HG03521 (cell line): ENCODE measurements around the gene ABCG4.
"Not testable (repeated sequence)": the region's sequence is repeated elsewhere in the genome, so short reads cannot be mapped to it uniquely, and the experiment has no call there.

Source experiments
- ATAC-seq: cut with Tn5 transposase; IDR thresholded peaks from one replicate; pipeline ENCODE4 v1.9.1; 2021; ENCODE audit warnings: mild to moderate bottlenecking, moderate library complexity; ENCODE audit not compliant: unreplicated experiment

Gene ABCG4

DNA sequence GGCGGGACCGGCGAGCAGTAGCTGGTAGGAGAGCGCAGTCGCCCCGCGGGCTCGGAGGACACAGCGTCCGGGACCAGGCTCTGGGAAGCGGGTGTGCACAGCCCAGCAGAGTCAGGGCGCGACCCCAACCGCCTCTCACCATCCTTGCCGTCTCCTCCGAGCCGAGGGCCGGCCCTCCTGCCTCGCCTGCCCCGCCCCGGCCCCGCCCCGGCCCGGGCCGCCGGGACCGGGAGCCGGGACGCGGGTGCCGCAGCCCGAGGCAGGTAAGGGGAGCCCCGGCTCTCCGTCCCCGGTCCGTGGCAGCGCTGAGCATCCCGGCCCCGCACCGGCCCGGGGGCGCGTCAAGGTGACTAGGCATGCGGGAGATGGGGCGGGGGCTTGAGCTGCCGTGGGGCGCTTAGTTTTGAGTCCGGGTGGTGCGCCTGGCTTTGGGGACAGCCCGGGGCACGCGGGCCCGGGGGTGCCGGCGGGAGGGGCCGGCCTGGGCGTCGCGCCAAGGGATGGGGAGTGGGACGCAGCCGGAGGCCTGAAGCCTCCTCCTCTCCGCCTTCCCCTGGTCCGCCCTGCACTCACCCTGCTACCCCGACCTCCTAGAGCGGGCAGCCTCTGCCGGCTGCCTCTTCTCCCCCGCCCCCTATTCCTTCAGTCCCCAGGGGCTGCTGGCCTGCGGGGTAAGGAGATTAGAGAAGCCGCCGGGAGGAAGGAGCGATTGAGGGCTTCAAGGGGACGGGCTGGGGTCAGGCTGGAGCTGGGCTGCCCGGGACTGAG lies at the start of gene ABCG4:
TSS of gene ABCG4 (plus strand) at position 35 of the 768 bp plus-strand sequence. CDS start 914 bp downstream, outside the sequence.
- ATAC-seq, result no peak

DNA sequence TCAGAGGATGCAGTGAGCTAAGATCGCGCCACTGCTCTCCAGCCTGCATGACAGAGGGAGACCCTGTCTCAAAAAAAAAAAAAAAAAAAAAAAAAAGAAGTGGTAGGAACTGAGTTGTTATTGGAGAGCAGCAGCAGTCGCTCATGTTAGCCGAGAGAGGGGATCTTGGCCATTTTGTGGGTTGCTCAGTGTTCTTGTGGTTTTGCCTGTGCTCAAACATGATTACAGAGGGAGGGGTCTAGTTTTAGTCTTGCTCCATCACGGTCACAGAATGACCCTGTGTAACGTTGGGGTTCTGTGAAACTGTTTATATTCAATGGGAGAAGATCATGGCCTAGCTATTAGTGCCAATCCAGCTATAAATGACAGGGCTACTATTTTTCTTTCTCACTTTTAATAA lies 49.1 kb upstream of the ABCG4 start:
- no peak for ATAC-seq

DNA sequence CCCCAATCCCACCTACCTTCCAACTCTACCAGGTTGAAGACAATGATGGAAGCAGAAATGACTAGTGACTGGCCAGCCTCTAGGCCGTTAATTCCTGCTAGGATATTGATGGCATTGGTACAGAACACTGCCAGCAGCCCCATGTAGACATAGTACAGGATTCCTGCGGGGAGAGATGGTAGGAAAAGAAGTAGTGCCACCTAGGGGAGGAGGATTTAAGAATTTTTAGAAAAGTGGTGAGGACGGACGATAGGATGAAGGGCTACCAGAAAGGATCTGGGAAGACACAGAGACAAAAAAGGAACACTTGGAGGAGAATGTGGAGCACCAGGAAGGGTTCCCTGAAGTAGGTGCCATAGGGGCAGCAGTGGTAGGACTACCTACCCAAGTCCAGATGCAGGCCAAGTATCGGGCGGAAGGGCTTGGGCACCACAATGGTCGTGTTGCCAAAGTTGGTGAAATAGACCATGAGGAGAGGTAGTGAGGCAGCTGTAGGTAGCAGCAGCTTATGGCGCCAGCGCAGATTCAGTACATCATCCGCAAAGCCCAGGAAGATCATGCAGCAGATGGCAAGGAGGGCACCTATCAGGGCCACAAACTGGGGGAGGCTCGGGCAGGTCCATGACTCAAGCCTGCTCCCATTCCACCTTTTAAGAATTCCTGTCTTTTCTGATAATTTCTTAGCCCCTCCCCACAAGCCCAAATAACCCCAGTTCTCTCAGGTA lies 48.4 kb upstream of the ABCG4 start:
- ATAC-seq, result no peak

DNA sequence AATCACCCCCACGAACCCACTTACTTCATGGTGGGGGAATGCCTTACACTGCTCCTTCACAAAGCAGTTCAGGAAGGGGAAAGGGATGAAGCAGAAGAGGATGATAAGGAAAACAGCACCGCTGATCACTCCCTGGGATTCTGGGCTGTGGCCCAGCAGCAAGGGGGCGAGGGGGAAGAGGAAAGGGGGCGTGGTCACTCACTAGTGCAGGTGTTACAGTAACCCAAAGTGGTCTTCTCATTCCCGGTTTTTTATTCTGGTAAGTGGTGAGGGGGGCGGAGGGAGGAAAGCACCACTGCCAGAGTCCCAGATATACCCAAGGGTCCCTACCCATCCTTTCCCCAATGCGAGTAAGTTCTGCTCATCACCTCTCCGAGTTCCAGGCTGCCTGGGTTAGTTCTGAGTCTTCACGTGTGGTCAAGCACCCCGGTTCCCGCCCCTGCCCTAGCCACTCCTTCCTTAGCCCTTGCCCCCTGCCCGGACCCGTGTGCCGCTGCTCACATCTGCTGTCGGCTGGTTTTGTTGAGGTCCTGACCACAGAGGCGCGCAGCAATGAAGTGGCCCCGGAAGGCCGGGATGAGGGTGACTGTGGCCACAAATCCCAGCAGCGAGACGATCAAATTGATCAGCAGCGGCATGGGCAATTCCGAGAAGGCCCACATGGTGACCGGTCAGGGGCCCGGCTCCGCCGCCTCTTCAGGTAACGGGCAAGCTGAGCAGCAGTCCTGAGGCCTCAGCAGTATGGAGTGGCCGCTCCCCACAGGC lies 47.7 kb upstream of the ABCG4 start:
- peak; percentile 22 for ATAC-seq

DNA sequence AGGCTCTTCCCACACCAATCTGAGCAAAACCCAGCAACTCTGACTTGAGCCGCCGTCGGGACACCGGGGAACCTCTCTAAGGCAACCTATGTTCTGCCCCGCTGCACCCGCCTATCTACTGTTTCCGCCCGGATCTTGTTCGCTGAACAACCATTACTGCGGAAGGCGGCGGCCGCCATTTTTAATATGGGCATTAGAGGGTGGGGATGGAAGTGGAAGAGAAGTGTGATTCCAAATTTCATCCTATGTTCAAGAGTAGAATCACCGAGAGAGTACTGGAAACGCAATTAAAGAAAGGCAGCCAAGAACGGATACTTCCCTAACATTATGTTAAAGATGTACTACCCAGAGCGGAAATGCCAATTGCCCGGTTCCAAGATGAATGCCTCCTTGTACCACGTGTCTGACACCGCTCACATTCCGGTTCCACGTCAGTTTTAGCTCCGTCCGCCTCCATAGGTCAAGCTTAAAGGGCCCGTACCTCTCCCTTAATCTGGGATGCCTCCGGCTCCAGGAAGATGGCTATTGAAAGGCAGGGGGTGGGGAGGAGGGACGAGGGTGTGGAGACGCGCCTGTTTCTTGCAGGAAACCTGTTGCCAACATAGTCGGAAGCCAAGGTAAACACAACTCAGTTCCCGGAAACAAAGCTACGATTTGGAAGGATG lies 47.0 kb upstream of the ABCG4 start, which contains the start of gene DPAGT1:
TSS of gene DPAGT1 (minus strand) at position 95 of the 665 bp plus-strand sequence. CDS start 198 bp downstream, outside the sequence.
- ATAC-seq, result peak; percentile 72

DNA sequence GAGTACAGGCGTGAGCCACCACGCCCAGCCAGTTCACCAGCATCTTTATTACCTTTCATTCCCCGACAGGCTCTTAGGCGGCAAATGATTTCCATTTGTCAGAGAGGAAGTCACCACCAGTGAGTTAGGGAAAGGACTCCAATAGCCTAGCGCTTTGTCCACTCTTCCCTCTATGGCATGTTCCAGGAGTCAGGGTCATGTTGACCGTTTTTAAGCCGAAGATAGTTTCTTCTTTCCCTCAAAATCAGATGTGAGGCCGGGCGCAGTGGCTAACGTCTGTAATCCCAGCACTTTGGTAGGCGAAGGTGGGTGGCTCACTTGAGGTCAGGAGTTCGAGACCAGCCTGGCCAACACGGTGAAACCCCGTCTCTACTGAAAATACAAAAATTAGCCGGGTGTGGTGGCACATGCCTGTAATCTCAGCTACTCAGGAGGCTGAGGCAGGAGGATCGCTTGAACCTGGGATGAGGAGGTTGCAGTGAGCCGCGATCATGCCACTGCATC lies 45.6 kb upstream of the ABCG4 start:
- not testable (repeated sequence) for ATAC-seq

DNA sequence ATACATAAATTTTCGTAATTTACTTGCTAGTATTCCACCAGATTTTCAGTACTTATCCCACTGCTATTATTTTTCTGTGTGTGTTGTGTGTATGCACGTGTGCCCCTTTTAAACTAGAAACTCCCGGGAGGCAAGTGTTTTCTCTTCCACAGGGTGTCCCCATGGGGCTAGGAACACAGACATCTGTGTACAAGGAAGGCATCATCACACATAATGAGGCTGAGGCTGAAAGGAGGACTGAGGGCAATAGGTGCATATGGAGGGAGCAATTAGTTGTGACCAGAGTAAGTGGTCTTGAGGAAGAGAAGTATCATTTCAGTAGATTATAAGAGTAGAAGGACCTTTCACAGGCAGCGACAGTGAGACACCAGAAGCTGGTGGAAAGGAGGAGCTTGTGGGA lies 45.1 kb upstream of the ABCG4 start:
- no peak for ATAC-seq

DNA sequence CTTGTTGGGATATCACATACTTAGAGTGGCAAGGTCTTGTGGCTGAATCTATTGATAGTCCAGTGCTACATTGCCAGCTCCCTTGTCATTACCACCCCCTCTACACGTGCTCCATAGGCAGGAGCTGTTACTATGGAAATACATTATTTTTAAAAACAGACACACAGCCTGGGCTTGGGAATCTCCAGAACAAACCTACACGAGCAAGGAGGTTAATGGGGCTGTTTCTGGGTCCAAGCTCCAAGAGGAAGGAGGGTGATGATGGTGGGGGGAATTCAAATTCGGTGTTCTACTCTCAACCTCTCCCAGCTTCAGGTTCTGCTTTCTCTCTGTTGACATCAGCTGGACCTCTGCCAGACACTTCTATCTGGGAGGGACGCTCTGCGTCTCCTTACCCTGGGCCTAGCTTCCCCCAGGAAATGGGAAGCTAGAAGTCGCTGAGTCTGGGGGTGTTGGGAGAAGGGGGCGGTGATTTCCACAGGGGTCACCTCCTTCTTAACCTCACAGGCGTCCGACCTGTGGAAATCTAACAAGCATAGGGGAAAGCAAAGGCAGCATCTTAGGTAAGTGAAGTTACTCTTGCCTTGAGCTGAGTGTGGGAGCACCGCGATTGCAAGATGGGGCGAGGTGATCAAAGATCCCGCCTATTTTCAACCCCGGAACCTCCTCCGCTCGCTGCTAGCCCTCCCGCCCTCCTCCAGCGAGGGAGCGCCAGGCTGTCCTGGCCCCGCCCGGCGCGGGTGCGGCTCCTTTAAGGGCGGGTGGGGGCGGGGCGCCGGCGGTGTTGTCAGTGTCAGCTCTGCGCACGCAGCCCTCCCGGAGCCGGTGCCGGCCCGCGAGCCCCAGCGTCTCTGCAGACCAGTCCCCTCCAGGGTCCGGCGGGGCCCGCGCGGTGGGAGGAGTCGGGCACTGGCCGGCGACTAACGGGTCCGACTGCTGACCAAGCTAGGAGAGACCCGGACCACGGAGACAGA lies 42.0 kb upstream of the ABCG4 start, which contains the start of gene C2CD2L:
TSS of gene C2CD2L (plus strand) at position 781 of the 974 bp plus-strand sequence. CDS start 398 bp downstream, outside the sequence.
- peak; percentile 74 for ATAC-seq

DNA sequence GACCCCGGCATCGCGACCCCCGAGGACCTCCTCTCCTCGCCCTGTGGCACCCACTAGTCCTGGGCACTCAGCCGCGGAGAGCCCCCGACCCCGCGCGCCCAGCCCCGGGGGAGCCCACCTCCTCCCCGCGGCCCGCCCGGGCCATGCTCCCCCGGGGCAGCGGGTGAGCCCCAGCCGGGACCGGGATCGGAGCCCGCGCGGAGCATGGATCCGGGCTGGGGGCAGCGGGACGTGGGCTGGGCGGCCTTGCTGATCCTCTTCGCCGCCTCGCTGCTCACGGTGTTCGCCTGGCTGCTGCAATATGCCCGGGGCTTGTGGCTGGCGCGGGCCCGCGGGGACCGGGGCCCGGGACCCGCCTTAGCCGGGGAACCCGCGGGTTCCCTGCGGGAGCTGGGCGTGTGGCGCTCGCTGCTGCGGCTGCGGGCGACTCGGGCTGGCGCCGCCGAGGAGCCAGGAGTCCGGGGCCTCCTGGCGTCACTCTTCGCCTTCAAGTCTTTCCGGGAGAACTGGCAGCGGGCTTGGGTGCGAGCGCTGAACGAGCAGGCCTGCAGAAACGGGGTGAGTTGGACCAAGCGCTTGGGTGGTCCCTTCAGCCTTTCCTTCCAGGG lies 41.2 kb upstream of the ABCG4 start:
- ATAC-seq, result peak; percentile 26

DNA sequence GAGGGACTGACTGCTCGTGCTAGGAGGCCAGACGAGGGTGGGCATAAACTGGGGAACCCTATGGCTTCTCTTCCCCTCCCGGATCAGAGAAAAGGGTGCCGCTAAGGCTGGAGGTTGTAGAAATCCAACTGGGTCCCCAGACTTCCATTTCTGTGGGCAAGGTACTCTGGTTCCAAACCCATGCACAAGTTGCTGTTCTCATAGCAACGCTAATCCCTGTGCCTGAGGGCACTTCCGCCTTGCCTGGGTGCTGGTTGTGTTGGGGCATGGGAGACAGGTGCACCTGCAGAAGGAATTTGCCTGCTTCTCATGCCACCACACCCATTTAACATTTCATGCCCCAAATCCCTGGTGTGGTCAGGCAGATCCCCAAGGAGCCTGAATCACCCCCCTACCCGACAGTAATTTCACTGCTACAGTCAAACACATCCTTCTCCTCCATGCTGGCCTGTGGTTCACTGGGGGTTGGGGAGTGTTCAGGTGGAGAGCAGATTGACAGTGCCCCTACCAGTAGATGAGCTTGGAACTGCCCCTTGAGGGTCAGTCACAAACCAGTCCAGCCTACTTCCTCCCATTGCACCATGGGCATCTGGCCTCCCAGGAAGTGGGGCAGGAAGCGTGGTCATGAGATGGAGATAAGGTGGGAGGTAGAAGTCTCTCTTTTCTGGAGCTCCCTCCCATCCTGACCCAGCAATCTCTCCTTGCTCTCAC lies 40.6 kb upstream of the ABCG4 start:
- no peak for ATAC-seq

DNA sequence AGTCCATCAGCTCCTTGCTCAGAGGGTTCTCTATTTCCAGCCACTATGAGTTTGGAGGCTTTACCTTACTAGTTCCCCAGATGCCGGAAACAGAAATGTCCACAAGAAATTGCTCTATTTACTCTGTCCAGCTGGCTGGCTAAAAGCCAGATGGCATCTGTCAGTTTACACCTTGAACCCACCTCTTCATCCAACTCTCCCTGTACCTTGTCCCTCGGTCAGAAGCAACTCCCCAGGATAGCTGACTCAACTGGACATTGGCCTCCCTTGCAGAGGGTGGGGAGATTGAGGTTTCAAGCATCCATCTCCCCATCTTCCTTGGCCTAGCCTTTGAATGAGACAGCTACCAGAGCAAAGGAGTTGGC lies 40.0 kb upstream of the ABCG4 start:
- ATAC-seq, result no peak

DNA sequence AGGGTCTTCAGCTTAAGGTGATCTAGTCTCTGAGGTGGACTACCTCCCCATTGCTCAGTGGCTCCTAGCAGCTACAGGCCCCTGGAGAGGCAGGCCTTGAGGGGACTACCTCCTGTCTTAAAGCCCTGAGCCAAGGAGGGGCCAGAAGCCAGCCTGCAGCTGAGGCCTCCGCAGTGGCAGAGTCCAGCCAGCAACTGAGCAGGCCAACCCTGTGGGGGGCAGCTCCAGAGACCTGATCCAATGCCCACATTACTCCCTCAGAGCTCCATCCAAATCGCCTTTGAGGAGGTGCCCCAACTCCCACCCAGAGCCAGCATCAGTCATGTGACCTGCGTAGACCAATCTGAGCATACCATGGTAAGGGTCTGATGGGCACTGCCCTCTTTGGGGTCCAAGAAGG lies 39.0 kb upstream of the ABCG4 start:
- ATAC-seq, result no peak

DNA sequence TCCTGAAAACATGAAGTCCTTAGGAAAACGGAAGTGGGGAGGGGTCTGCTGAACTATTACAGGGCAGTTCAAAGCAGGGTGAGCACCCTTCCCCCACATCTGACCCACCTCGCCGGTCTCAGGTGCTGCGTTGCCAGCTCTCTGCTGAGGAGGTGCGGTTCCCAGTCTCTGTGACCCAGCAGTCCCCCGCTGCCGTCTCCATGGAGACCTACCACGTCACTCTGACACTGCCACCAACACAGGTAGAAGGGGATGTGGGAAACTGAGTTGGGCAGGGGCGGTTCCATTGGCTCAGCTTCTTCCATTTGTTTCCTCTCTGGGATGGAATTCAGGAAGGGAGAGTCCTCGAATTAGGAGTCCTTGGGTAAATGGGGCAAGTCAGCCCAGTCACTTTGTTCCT lies 38.4 kb upstream of the ABCG4 start:
- ATAC-seq, result no peak

DNA sequence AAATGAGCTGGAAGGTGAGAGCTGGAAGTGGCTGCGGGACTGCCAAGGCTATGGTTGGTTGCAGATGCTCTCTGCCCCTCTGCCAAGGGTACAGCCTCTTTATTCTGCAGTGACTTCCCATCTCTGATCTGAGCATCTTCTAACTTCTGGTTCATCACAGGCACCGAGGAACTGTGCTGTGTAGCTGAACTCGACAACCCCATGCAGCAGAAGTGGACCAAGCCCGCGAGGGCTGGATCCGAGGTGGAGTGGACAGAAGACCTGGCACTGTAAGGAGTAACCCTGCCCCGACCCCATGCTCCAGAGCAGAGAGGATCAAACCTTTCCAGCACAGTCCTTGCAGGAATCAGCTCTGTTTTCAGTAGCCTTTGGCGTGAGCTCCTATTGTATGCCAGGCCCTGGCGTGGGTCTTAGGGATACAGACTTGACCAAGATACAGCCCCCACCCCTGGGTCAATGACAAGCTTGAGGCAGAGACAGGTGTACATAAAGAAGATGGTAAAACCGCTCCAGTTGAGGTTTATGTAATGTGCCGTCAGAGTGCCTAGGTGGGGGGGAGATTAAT lies 37.4 kb upstream of the ABCG4 start:
- no peak for ATAC-seq

DNA sequence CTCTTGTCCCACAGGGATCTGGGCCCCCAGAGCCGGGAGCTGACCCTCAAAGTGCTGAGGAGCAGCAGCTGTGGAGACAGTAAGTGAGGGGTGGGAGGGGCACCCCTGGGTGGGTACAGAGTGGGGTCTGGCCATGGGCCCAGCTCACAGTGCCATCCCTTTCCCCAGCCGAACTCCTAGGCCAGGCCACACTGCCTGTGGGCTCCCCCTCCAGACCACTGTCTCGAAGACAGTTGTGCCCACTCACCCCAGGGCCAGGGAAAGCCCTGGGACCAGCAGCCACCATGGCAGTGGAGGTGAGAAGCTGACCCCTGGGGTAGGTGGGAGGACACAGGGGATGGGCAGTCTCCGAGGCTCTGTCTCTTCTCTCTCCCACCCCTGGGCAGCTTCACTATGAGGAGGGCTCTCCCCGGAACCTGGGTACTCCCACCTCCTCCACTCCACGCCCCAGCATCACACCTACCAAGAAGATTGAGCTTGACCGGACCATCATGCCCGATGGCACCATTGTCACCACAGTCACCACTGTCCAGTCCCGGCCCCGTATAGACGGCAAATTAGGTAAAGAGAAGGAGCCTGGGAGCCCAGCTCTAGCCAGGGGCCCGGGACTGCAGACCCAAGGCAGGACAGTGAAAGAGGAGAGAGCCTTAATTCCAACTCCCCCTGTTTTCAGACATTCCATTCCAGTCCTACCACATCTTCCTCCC lies 36.4 kb upstream of the ABCG4 start:
- no peak for ATAC-seq

DNA sequence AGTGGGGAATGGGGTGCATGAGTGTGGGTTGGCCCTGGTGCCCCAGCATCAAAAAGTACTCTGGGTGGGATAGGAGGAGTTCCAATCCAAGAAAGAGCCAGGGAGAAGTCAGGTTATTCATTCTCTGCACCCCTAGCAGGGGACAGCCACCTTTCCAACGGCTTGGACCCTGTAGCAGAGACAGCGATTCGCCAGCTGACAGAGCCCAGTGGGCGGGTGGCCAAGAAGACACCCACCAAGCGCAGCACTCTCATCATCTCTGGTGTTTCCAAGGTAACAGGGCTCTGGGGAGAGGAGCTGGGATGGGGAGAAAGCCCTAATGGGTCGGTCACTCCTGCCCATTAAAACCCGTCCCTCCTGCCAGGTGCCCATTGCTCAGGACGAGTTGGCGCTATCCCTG lies 35.1 kb upstream of the ABCG4 start:
- no peak for ATAC-seq

DNA sequence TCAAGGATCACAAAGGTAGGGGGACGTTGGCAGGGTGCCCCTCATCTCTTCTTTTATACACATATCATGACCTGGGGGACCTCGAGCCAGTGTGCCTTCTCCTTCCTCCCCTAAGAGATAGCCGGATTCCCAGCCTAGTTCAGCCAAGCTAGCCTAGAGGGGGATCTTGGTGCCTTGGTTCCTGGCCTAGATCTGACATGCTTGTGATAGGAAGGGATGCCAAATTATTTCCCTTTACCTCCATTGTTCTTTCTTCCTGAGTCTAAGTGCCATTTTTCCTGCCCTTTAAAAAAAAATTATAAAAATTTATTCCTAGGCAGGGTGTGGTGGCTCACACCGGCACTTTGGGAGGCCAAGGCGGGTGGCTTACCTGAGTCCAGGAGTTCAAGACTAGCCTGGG lies 34.5 kb upstream of the ABCG4 start:
- no peak for ATAC-seq
